OCI-LY1 (cell line): ENCODE results near the gene LCE6A.

Source experiments
- H2AFZ ChIP-seq: fragments of 200-600 bp; sonication (generic), shearing (Covaris generic); 2 replicates; pipeline ENCODE4 v1.6.0; 2014; ENCODE audit warnings: antibody characterized with exemption, mild to moderate bottlenecking, low read length
- H3F3A ChIP-seq: fragments of 200-600 bp; sonication (generic), shearing (Covaris generic); 2 replicates; pipeline ENCODE4 v1.6.0; 2014; ENCODE audit warnings: mild to moderate bottlenecking, antibody characterized with exemption, low read length, moderate library complexity; ENCODE audit not compliant: insufficient read depth
- H3K27ac ChIP-seq: fragments of 200-600 bp; sonication (generic); 2 replicates; pipeline ENCODE4 v1.5.1; 2014; ENCODE audit warnings: low read length, mixed run types, mild to moderate bottlenecking, low read depth; ENCODE audit not compliant: poor library complexity, severe bottlenecking
- H3K27me3 ChIP-seq: fragments of 200-600 bp; sonication (generic); 2 replicates; pipeline ENCODE4 v1.6.0; 2014; ENCODE audit warnings: antibody characterized with exemption, mild to moderate bottlenecking, low read length, moderate library complexity; ENCODE audit not compliant: insufficient read depth
- H3K36me3 ChIP-seq: fragments of 200-600 bp; sonication (generic); 2 replicates; pipeline ENCODE4 v1.6.1; 2014; ENCODE audit warnings: mild to moderate bottlenecking, antibody characterized with exemption, low read length, moderate library complexity, mixed read lengths; ENCODE audit not compliant: insufficient read depth
- H3K4me1 ChIP-seq: fragments of 200-600 bp; sonication (generic); 2 replicates; pipeline ENCODE4 v1.5.1; 2014; ENCODE audit warnings: mild to moderate bottlenecking, low read length, moderate library complexity; ENCODE audit not compliant: insufficient read depth, severe bottlenecking
- H3K4me2 ChIP-seq: fragments of 200-600 bp; sonication (generic), shearing (Covaris generic); 2 replicates; pipeline ENCODE4 v1.6.1; 2014; ENCODE audit warnings: low read length
- H3K4me3 ChIP-seq: fragments of 200-600 bp; sonication (generic); 2 replicates; pipeline ENCODE4 v1.5.1; 2014; ENCODE audit warnings: low read length, low read depth, mild to moderate bottlenecking, mixed read lengths; ENCODE audit not compliant: poor library complexity, severe bottlenecking
- H3K79me2 ChIP-seq: fragments of 200-600 bp; shearing (Covaris generic); 2 replicates; pipeline ENCODE4 v1.6.1; 2016; ENCODE audit warnings: mixed run types, low read length, mixed read lengths; ENCODE audit not compliant: insufficient read depth
- H3K9ac ChIP-seq: fragments of 200-600 bp; sonication (generic), shearing (Covaris generic); 2 replicates; pipeline ENCODE4 v1.6.1; 2014; ENCODE audit warnings: mild to moderate bottlenecking, low read length, mixed read lengths
- H3K9me2 ChIP-seq: fragments of 200-600 bp; sonication (generic), shearing (Covaris generic); 2 replicates; pipeline ENCODE4 v1.6.1; 2014; ENCODE audit warnings: low read depth, mild to moderate bottlenecking, low read length, mixed read lengths
- H3K9me3 ChIP-seq: fragments of 200-600 bp; shearing (Covaris generic); 2 replicates; pipeline ENCODE4 v1.6.1; 2014; ENCODE audit warnings: low read length, mixed read lengths
- H4K20me1 ChIP-seq: fragments of 200-600 bp; sonication (generic), shearing (Covaris generic); 2 replicates; pipeline ENCODE4 v1.6.0; 2016; ENCODE audit warnings: mild to moderate bottlenecking, low read length; ENCODE audit not compliant: insufficient read depth
- CTCF ChIP-seq: fragments of 200-600 bp; sonication (generic), shearing (Covaris generic); IDR thresholded peaks from 2 replicates; pipeline ENCODE4 v1.5.1; 2017; ENCODE audit warnings: mild to moderate bottlenecking, antibody characterized with exemption, low read length, moderate library complexity, mixed read lengths
- EZH2 ChIP-seq: fragments of 200-600 bp; sonication (generic), shearing (Covaris generic); IDR thresholded peaks from 2 replicates; pipeline ENCODE4 v1.8.0; 2017; ENCODE audit warnings: borderline replicate concordance, mixed run types, mild to moderate bottlenecking, antibody characterized with exemption, low read length, moderate library complexity, mixed read lengths

LCE6A gene

GRCh38 chr1:152842556-152842955, at the start of gene LCE6A:
LCE6A (plus strand) TSS chr1:152842856; CDS start chr1:152843521, 665 bp downstream.
- H3K36me3 ChIP-seq, result no peaks in the 10 kb centered on the region
- H3K9me3 ChIP-seq, result no peaks in the 10 kb centered on the region
- TF ChIP-seq CTCF (no peak), EZH2 (no peak)
- no peaks in the 10 kb centered on the region for H3K27me3 ChIP-seq
- H4K20me1 ChIP-seq, result no peaks in the 10 kb centered on the region
- H3K4me3 ChIP-seq, result no peak within 1 kb of the TSS
- H3K27ac ChIP-seq, result no peak within 1 kb of the TSS
- no peaks in the 10 kb centered on the region for H3K4me1 ChIP-seq
- no peak within 1 kb of the TSS for H3K9ac ChIP-seq
- H3F3A ChIP-seq, result no peaks in the 10 kb centered on the region
- H3K79me2 ChIP-seq, result no peaks in the 10 kb centered on the region
- no peak within 1 kb of the TSS for H2AFZ ChIP-seq
- H3K9me2 ChIP-seq, result no peaks in the 10 kb centered on the region
- H3K4me2 ChIP-seq, result no peak within 1 kb of the TSS

GRCh38 chr1:152795686-152796085, 47.0 kb upstream of the LCE6A start:
- Histone ChIP-seq H3K27ac (no peak overlapping the region), H3K9me3 (no peaks in the 10 kb centered on the region), H2AFZ (no peak overlapping the region), H3F3A (no peaks in the 10 kb centered on the region), H3K27me3 (no peaks in the 10 kb centered on the region), H4K20me1 (no peaks in the 10 kb centered on the region), H3K4me2 (no peak overlapping the region), H3K4me1 (no peaks in the 10 kb centered on the region), H3K4me3 (no peak overlapping the region), H3K79me2 (no peaks in the 10 kb centered on the region), H3K9me2 (no peaks in the 10 kb centered on the region), H3K36me3 (no peaks in the 10 kb centered on the region), H3K9ac (no peak overlapping the region)
- TF ChIP-seq EZH2 (no peak), CTCF (no peak)

GRCh38 chr1:152796421-152796820, 46.2 kb upstream of the LCE6A start, which contains the start of gene LCE1D:
LCE1D (plus strand) TSS chr1:152796721; CDS start chr1:152797795, 1,074 bp downstream.
- no peaks in the 10 kb centered on the region for H3K4me1 ChIP-seq
- H3K4me2 ChIP-seq, result no peak within 1 kb of the TSS
- no peak within 1 kb of the TSS for H3K27ac ChIP-seq
- H3K36me3 ChIP-seq, result no peaks in the 10 kb centered on the region
- no peaks in the 10 kb centered on the region for H3K79me2 ChIP-seq
- no peaks in the 10 kb centered on the region for H3K27me3 ChIP-seq
- no peak within 1 kb of the TSS for H3K4me3 ChIP-seq
- TF ChIP-seq EZH2 (no peak), CTCF (no peak)
- no peaks in the 10 kb centered on the region for H4K20me1 ChIP-seq
- H3F3A ChIP-seq, result no peaks in the 10 kb centered on the region
- no peak within 1 kb of the TSS for H3K9ac ChIP-seq
- no peaks in the 10 kb centered on the region for H3K9me3 ChIP-seq
- H2AFZ ChIP-seq, result no peak within 1 kb of the TSS
- no peaks in the 10 kb centered on the region for H3K9me2 ChIP-seq
